Parathyroid adenoma (tissue), 2 donors: ENCODE results near the gene GNB3.
A peak's percentile ranks its signal among the peaks of the same experiment; 100 is the strongest.

Source experiments
- H2AFZ ChIP-seq: fragments of 300-600 bp; sonication (generic); one replicate; pipeline ENCODE4 v1.7.0; 2017; ENCODE audit warnings: antibody characterized with exemption, mild to moderate bottlenecking
- H3K27ac ChIP-seq: fragments of 300-600 bp; sonication (generic); one replicate; pipeline ENCODE4 v1.7.0; 2017
- H3K27me3 ChIP-seq: fragments of 300-600 bp; sonication (generic); one replicate; pipeline ENCODE4 v1.7.0; 2017; ENCODE audit warnings: low read length; ENCODE audit not compliant: control insufficient read depth, insufficient read depth
- H3K36me3 ChIP-seq: fragments of 300-600 bp; sonication (generic); one replicate; pipeline ENCODE4 v1.7.0; 2017; ENCODE audit warnings: low read length; ENCODE audit not compliant: control insufficient read depth, insufficient read depth
- H3K4me1 ChIP-seq: fragments of 300-600 bp; sonication (generic); one replicate; pipeline ENCODE4 v1.7.0; 2017; ENCODE audit warnings: control low read depth
- H3K4me2 ChIP-seq: fragments of 300-600 bp; sonication (generic); one replicate; pipeline ENCODE4 v1.7.0; 2017; ENCODE audit warnings: low read length
- H3K4me3 ChIP-seq: fragments of 300-600 bp; sonication (generic); one replicate; pipeline ENCODE4 v1.7.0; 2017; ENCODE audit warnings: low read depth, low read length
- H3K79me2 ChIP-seq: fragments of 300-600 bp; sonication (generic); one replicate; pipeline ENCODE4 v1.7.0; 2017; ENCODE audit warnings: control low read depth
- H3K9ac ChIP-seq: fragments of 300-600 bp; sonication (generic); one replicate; pipeline ENCODE4 v1.7.0; 2017; ENCODE audit warnings: mild to moderate bottlenecking
- H3K9me3 ChIP-seq: fragments of 300-600 bp; sonication (generic); one replicate; pipeline ENCODE4 v1.7.0; 2017; ENCODE audit warnings: low read length; ENCODE audit not compliant: control insufficient read depth
- TF ChIP-seq, protein P1 (sequence below): fragments of 300-600 bp; sonication (generic); IDR thresholded peaks from one replicate; pipeline ENCODE4 v1.7.0; 2017; ENCODE audit warnings: antibody characterized with exemption, mild to moderate bottlenecking
- donor health status: primary hyperparathyroidism.

Gene GNB3

DNA sequence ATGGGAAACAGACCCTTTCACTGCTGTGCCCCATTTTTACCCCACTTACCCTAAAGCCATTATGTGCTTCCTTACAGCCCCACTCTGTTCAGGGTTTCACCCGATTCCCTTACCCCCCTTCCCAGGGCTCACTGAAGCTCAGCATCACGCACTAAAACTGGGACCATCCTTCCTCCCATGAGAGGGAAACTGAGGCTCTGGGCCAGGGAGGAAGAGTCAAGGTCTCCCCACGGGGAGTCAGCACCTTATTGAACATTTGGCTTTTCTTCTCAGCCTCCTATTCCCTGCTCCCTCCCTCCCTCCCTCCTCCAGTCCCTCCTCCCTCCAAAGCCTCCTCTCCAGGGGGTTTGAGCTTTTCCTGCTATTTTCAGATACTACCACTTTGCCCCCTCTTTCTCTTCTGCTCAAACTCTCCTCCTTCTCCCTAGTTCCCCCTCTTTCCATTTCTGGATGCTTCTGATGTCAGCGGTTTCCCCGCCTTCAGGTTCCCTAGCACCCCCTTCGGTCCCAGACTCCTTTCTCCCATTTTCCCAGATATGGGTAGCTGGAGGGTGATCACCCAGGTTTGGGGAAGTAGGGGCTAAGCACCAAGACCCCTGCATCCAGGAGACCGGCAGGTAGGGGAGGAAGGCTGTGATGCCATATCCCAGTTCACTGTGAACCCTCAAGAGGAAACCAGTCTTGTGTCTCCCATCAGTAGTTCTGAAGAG is 18.1 kb upstream of the GNB3 start:
- Histone ChIP-seq H3K36me3 (no peaks in the 10 kb centered on the region), H3K4me1 (peaks cover 16% of the 10 kb centered on the region), H3K4me2 (peak overlapping the region; percentile 86), H3K9me3 (no peaks in the 10 kb centered on the region), H3K27me3 (no peaks in the 10 kb centered on the region), H2AFZ (no peak overlapping the region), H3K4me3 (peak overlapping the region; percentile 69), H3K27ac (no peak overlapping the region), H3K79me2 (no peaks in the 10 kb centered on the region), H3K9ac (no peak overlapping the region)
- TF ChIP-seq, protein P1, sequence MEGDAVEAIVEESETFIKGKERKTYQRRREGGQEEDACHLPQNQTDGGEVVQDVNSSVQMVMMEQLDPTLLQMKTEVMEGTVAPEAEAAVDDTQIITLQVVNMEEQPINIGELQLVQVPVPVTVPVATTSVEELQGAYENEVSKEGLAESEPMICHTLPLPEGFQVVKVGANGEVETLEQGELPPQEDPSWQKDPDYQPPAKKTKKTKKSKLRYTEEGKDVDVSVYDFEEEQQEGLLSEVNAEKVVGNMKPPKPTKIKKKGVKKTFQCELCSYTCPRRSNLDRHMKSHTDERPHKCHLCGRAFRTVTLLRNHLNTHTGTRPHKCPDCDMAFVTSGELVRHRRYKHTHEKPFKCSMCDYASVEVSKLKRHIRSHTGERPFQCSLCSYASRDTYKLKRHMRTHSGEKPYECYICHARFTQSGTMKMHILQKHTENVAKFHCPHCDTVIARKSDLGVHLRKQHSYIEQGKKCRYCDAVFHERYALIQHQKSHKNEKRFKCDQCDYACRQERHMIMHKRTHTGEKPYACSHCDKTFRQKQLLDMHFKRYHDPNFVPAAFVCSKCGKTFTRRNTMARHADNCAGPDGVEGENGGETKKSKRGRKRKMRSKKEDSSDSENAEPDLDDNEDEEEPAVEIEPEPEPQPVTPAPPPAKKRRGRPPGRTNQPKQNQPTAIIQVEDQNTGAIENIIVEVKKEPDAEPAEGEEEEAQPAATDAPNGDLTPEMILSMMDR: no peak

DNA sequence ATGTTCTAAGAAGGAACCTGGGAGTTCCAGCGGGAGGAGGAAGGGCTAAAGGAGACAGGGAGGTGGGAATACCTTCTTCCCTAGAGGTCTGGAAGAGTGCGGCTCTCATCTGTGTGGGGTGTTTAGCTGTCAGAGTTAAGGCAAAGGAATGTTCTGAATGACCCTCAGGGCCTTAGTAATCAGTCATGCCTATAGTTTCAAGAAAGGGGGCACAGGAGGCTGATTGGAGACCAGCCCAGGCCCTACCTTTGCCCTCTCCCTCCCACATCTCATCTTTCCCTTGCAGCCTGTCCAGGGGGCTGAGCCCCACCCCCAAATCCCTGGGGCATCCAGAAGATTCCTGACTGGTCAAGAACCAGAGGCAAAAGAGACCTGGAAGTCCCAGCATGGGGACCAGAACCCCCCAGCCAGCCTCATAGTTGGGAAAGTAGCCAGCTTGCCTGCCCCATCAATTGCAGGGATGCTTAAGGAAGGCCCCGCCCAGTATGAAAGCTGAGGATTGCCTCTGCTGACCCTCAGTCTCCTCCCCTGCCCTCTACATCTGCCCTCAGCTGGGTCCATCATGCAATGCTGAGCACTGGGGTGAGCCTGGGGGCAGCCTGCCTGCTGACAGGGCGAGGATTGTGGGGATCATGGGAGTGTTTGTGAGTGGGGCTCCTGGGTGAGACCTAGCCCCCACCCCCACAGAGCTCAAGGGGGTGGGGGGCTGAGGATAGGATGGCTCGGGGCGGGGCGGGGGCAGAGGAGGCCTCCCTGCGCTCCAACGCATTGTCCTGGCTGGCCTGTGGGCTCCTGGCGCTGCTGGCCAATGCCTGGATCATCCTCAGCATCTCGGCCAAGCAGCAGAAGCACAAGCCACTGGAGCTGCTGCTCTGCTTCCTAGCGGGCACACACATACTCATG is 17.3 kb upstream of the GNB3 start:
- Histone ChIP-seq H3K27ac (no peak overlapping the region), H3K4me2 (no peak overlapping the region), H3K9ac (no peak overlapping the region), H3K79me2 (no peaks in the 10 kb centered on the region), H2AFZ (no peak overlapping the region), H3K4me1 (peaks cover 16% of the 10 kb centered on the region), H3K4me3 (no peak overlapping the region), H3K36me3 (no peaks in the 10 kb centered on the region), H3K27me3 (no peaks in the 10 kb centered on the region), H3K9me3 (no peaks in the 10 kb centered on the region)
- TF ChIP-seq, protein P1: no peak

DNA sequence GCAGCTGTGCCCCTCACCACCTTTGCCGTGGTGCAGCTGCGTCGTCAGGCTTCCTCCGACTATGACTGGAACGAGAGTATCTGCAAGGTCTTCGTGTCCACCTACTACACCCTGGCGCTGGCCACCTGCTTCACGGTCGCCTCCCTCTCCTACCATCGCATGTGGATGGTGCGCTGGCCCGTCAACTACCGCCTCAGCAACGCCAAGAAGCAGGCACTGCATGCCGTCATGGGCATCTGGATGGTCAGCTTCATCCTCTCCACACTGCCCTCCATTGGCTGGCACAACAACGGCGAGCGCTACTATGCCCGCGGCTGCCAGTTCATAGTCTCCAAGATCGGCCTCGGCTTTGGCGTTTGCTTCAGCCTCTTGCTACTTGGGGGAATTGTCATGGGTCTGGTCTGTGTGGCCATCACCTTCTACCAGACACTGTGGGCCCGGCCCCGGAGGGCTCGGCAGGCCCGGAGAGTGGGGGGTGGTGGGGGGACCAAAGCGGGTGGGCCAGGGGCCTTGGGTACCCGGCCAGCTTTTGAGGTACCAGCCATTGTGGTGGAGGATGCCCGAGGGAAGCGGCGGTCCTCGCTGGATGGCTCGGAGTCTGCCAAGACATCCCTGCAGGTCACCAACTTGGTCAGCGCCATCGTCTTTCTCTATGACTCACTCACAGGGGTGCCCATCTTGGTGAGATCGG is 16.5 kb upstream of the GNB3 start:
- Histone ChIP-seq H3K9ac (no peak overlapping the region), H3K27me3 (no peaks in the 10 kb centered on the region), H3K9me3 (no peaks in the 10 kb centered on the region), H3K4me3 (no peak overlapping the region), H3K4me1 (peaks cover 16% of the 10 kb centered on the region), H2AFZ (no peak overlapping the region), H3K36me3 (no peaks in the 10 kb centered on the region), H3K27ac (no peak overlapping the region), H3K4me2 (no peak overlapping the region), H3K79me2 (no peaks in the 10 kb centered on the region)
- TF ChIP-seq, protein P1: no peak

GRCh38 chr12:6824901-6825381 is 15.8 kb upstream of the GNB3 start:
- H3K36me3 ChIP-seq: no peaks in the 10 kb centered on the region
- no peak overlapping the region for H3K4me3 ChIP-seq
- H3K9ac ChIP-seq: no peak overlapping the region

More at GRCh38 chr12:6824901-6825381, 15.8 kb upstream of the GNB3 start:
- H3K27me3 ChIP-seq: no peaks in the 10 kb centered on the region
- H3K9me3 ChIP-seq: no peaks in the 10 kb centered on the region
- H3K27ac ChIP-seq: no peak overlapping the region
- H2AFZ ChIP-seq: no peak overlapping the region
- TF ChIP-seq, protein P1: no peak
- no peak overlapping the region for H3K4me2 ChIP-seq
- peaks cover 19% of the 10 kb centered on the region for H3K4me1 ChIP-seq
- no peaks in the 10 kb centered on the region for H3K79me2 ChIP-seq
